Measurements from ENCODE around the gene LRRC8B.
"Not testable (repeated sequence)": the region's sequence is repeated elsewhere in the genome, so short reads cannot be mapped to it uniquely, and the experiment has no call there.

The LRRC8B gene

GRCh38 chr1:89503690-89504089 lies 20.9 kb upstream of the LRRC8B start:
- H2BK120ac ChIP-seq (ENCODE audit: low read depth, low read length): no peak overlapping the region
- no peak overlapping the region for H3K4me3 ChIP-seq (ENCODE audit: low read length in 2 of 2)
- H3K9me3 ChIP-seq (replicated peaks in 1 of 2; ENCODE audit: control insufficient read depth in 2 of 2, insufficient read depth in 1 of 2, low read depth in 1 of 2, low read length in 2 of 2): no peaks in the 10 kb centered on the region
- H4K91ac ChIP-seq (ENCODE audit: low read depth, low read length, poor library complexity): no peak overlapping the region
- no peaks in the 10 kb centered on the region for H3K79me1 ChIP-seq (ENCODE audit: low read depth, low read length)
- no peak overlapping the region for H3K27ac ChIP-seq (replicated peaks; ENCODE audit: low read length)
- H3K23ac ChIP-seq (ENCODE audit: low read depth, low read length, poor library complexity): no peak overlapping the region
- WGBS, 2 donors (ENCODE audit: extremely low coverage in 2 of 2, insufficient read length in 2 of 2, insufficient replicate concordance in 1 of 2): no CpG with 5 or more reads among the region's 2 CpGs
- no peak overlapping the region for H2BK5ac ChIP-seq (ENCODE audit: low read length)
- peaks cover 0 to 14% (median 0%) of the 10 kb centered on the region in 3 experiments for H3K27me3 ChIP-seq (ENCODE audit: control insufficient read depth in 3 of 3, insufficient read depth in 3 of 3, low read depth in 1 of 3, low read length in 3 of 3)
- H3K4me2 ChIP-seq (ENCODE audit: insufficient read depth, low read length, poor library complexity, severe bottlenecking): no peak overlapping the region
- no peak for DNase-seq (ENCODE audit: low spot score)
- no peak overlapping the region for H2BK12ac ChIP-seq (ENCODE audit: low read length)
- no peak overlapping the region for H3K9ac ChIP-seq (ENCODE audit: low read depth, low read length, poor library complexity)
- H3K18ac ChIP-seq (ENCODE audit: low read length): no peak overlapping the region
- H2AK5ac ChIP-seq (ENCODE audit: low read depth, low read length): no peak overlapping the region
- no peak overlapping the region for H4K8ac ChIP-seq (ENCODE audit: low read depth, low read length)
- H2AFZ ChIP-seq (ENCODE audit: low read length): no peak overlapping the region
- H3K14ac ChIP-seq (ENCODE audit: low read length): no peak overlapping the region
- no peak overlapping the region for H3K4ac ChIP-seq (ENCODE audit: low read length)
- H2BK15ac ChIP-seq (ENCODE audit: low read length): no peak overlapping the region
- H3K4me1 ChIP-seq (ENCODE audit: control insufficient read depth in 2 of 2, insufficient read depth in 1 of 2, low read depth in 1 of 2, low read length in 2 of 2): no peaks in the 10 kb centered on the region
- H3K36me3 ChIP-seq (replicated peaks in 1 of 2; ENCODE audit: control insufficient read depth in 2 of 2, insufficient read depth in 2 of 2, low read length in 2 of 2): no peaks in the 10 kb centered on the region

- H3K36me3 ChIP-seq (replicated peaks in 1 of 2; ENCODE audit: control insufficient read depth in 2 of 2, insufficient read depth in 2 of 2, low read length in 2 of 2); H4K91ac ChIP-seq (ENCODE audit: low read depth, low read length, poor library complexity); H3K9ac ChIP-seq (ENCODE audit: low read depth, low read length, poor library complexity); H2AFZ ChIP-seq (ENCODE audit: low read length); H4K8ac ChIP-seq (ENCODE audit: low read depth, low read length); H3K23ac ChIP-seq (ENCODE audit: low read depth, low read length, poor library complexity); H2BK120ac ChIP-seq (ENCODE audit: low read depth, low read length); H2AK5ac ChIP-seq (ENCODE audit: low read depth, low read length); H3K4ac ChIP-seq (ENCODE audit: low read length); H3K27ac ChIP-seq (replicated peaks; ENCODE audit: low read length); H3K79me1 ChIP-seq (ENCODE audit: low read depth, low read length); H3K18ac ChIP-seq (ENCODE audit: low read length); H3K4me2 ChIP-seq (ENCODE audit: insufficient read depth, low read length, poor library complexity, severe bottlenecking); H2BK15ac ChIP-seq (ENCODE audit: low read length); H3K27me3 ChIP-seq (ENCODE audit: control insufficient read depth in 3 of 3, insufficient read depth in 3 of 3, low read depth in 1 of 3, low read length in 3 of 3); H3K14ac ChIP-seq (ENCODE audit: low read length); H2BK12ac ChIP-seq (ENCODE audit: low read length); H2BK5ac ChIP-seq (ENCODE audit: low read length); DNase-seq (ENCODE audit: low spot score); H3K4me1 ChIP-seq (ENCODE audit: control insufficient read depth in 2 of 2, insufficient read depth in 1 of 2, low read depth in 1 of 2, low read length in 2 of 2); H3K9me3 ChIP-seq (replicated peaks in 1 of 2; ENCODE audit: control insufficient read depth in 2 of 2, insufficient read depth in 1 of 2, low read depth in 1 of 2, low read length in 2 of 2); H3K4me3 ChIP-seq (ENCODE audit: low read length in 2 of 2): not testable (repeated sequence)
- WGBS, 2 donors (ENCODE audit: extremely low coverage in 2 of 2, insufficient read length in 2 of 2, insufficient replicate concordance in 1 of 2): no CpG with 5 or more reads among the region's 5 CpGs
Measured at GRCh38 chr1:89510061-89510460, 14.6 kb upstream of the LRRC8B start.

GRCh38 chr1:89512996-89513720 lies 11.5 kb upstream of the LRRC8B start:
- Histone ChIP-seq H2BK120ac (ENCODE audit: low read depth, low read length) (no peak overlapping the region), H4K8ac (ENCODE audit: low read depth, low read length) (no peak overlapping the region), H3K4me2 (ENCODE audit: insufficient read depth, low read length, poor library complexity, severe bottlenecking) (no peak overlapping the region), H2BK15ac (ENCODE audit: low read length) (no peak overlapping the region), H2BK5ac (ENCODE audit: low read length) (no peak overlapping the region), H3K14ac (ENCODE audit: low read length) (no peak overlapping the region), H3K9ac (ENCODE audit: low read depth, low read length, poor library complexity) (no peak overlapping the region), H3K9me3 (replicated peaks in 1 of 2; ENCODE audit: control insufficient read depth in 2 of 2, insufficient read depth in 1 of 2, low read depth in 1 of 2, low read length in 2 of 2) (no peaks in the 10 kb centered on the region), H3K4me1 (ENCODE audit: control insufficient read depth in 2 of 2, insufficient read depth in 1 of 2, low read depth in 1 of 2, low read length in 2 of 2) (peaks cover 0 to 2% of the 10 kb centered on the region in 2 donors), H3K4ac (ENCODE audit: low read length) (no peak overlapping the region), H3K79me1 (ENCODE audit: low read depth, low read length) (no peaks in the 10 kb centered on the region), H3K27ac (replicated peaks; ENCODE audit: low read length) (no peak overlapping the region), H2AK5ac (ENCODE audit: low read depth, low read length) (no peak overlapping the region), H2AFZ (ENCODE audit: low read length) (no peak overlapping the region), H3K36me3 (replicated peaks in 1 of 2; ENCODE audit: control insufficient read depth in 2 of 2, insufficient read depth in 2 of 2, low read length in 2 of 2) (no peaks in the 10 kb centered on the region), H3K18ac (ENCODE audit: low read length) (no peak overlapping the region), H3K4me3 (ENCODE audit: low read length in 2 of 2) (no peak overlapping the region), H3K23ac (ENCODE audit: low read depth, low read length, poor library complexity) (no peak overlapping the region), H3K27me3 (ENCODE audit: control insufficient read depth in 3 of 3, insufficient read depth in 3 of 3, low read depth in 1 of 3, low read length in 3 of 3) (peaks cover 0 to 9% (median 0%) of the 10 kb centered on the region in 3 experiments), H4K91ac (ENCODE audit: low read depth, low read length, poor library complexity) (no peak overlapping the region), H2BK12ac (ENCODE audit: low read length) (no peak overlapping the region)
- WGBS, 2 donors (ENCODE audit: extremely low coverage in 2 of 2, insufficient read length in 2 of 2, insufficient replicate concordance in 1 of 2): no CpG with 5 or more reads among the region's 1 CpG
- DNase-seq (ENCODE audit: low spot score): no peak

GRCh38 chr1:89516055-89516454 lies 8.6 kb upstream of the LRRC8B start:
- no peak overlapping the region for H3K23ac ChIP-seq (ENCODE audit: low read depth, low read length, poor library complexity)
- H3K4me3 ChIP-seq (ENCODE audit: low read length in 2 of 2): no peak overlapping the region
- H2BK12ac ChIP-seq (ENCODE audit: low read length): no peak overlapping the region
- no peak overlapping the region for H4K8ac ChIP-seq (ENCODE audit: low read depth, low read length)
- no peak for DNase-seq (ENCODE audit: low spot score)
- no peak overlapping the region for H3K9ac ChIP-seq (ENCODE audit: low read depth, low read length, poor library complexity)
- H3K4ac ChIP-seq (ENCODE audit: low read length): no peak overlapping the region
- H2BK15ac ChIP-seq (ENCODE audit: low read length): no peak overlapping the region
- no peak overlapping the region for H3K14ac ChIP-seq (ENCODE audit: low read length)
- peaks cover 0 to 2% of the 10 kb centered on the region in 2 donors for H3K4me1 ChIP-seq (ENCODE audit: control insufficient read depth in 2 of 2, insufficient read depth in 1 of 2, low read depth in 1 of 2, low read length in 2 of 2)
- peaks cover 0 to 1% of the 10 kb centered on the region in 2 donors for H3K9me3 ChIP-seq (replicated peaks in 1 of 2; ENCODE audit: control insufficient read depth in 2 of 2, insufficient read depth in 1 of 2, low read depth in 1 of 2, low read length in 2 of 2)
- no CpG with 5 or more reads among the region's 4 CpGs for WGBS, 2 donors (ENCODE audit: extremely low coverage in 2 of 2, insufficient read length in 2 of 2, insufficient replicate concordance in 1 of 2)
- peaks cover 0 to 9% (median 0%) of the 10 kb centered on the region in 3 experiments for H3K27me3 ChIP-seq (ENCODE audit: control insufficient read depth in 3 of 3, insufficient read depth in 3 of 3, low read depth in 1 of 3, low read length in 3 of 3)
- no peaks in the 10 kb centered on the region for H3K36me3 ChIP-seq (replicated peaks in 1 of 2; ENCODE audit: control insufficient read depth in 2 of 2, insufficient read depth in 2 of 2, low read length in 2 of 2)
- no peaks in the 10 kb centered on the region for H3K79me1 ChIP-seq (ENCODE audit: low read depth, low read length)
- H2BK5ac ChIP-seq (ENCODE audit: low read length): no peak overlapping the region
- H3K4me2 ChIP-seq (ENCODE audit: insufficient read depth, low read length, poor library complexity, severe bottlenecking): no peak overlapping the region
- H3K18ac ChIP-seq (ENCODE audit: low read length): no peak overlapping the region
- no peak overlapping the region for H4K91ac ChIP-seq (ENCODE audit: low read depth, low read length, poor library complexity)
- no peak overlapping the region for H2BK120ac ChIP-seq (ENCODE audit: low read depth, low read length)
- no peak overlapping the region for H2AK5ac ChIP-seq (ENCODE audit: low read depth, low read length)
- H2AFZ ChIP-seq (ENCODE audit: low read length): no peak overlapping the region
- no peak overlapping the region for H3K27ac ChIP-seq (replicated peaks; ENCODE audit: low read length)

Data from neuronal stem cell (in vitro differentiated cells).